Frontal cortex (tissue), 4 donors: ENCODE data around the gene RALGAPA1. TPM values are rescaled to one million over a fixed set of nuclear protein-coding genes. Genes with fewer than 3 reads are reported as not detected.

ENCODE experiments used
- DNase-seq, 2 donors: peaks; one replicate each; pipeline ENCODE4 v3.0.0; 2012; ENCODE audit warnings: low spot score in 2 of 2
- FAIRE-seq: peaks from 2 replicates; lab custom pipeline; 2012; peaks lifted over from hg19 to GRCh38; lab: Jason Lieb, UNC
- total RNA-seq: library from RNA; depleted of rRNA; stranded (reverse); fragments of >200 nt; gene quantifications from one replicate; pipeline ENCODE4 v1.2.3, GENCODE V29; 2014
- donor health status: control.
- donor health status: control.
- donor health status: control.

RALGAPA1 gene
- total RNA-seq, 1 donor from 2014 or later: 150 TPM

DNA sequence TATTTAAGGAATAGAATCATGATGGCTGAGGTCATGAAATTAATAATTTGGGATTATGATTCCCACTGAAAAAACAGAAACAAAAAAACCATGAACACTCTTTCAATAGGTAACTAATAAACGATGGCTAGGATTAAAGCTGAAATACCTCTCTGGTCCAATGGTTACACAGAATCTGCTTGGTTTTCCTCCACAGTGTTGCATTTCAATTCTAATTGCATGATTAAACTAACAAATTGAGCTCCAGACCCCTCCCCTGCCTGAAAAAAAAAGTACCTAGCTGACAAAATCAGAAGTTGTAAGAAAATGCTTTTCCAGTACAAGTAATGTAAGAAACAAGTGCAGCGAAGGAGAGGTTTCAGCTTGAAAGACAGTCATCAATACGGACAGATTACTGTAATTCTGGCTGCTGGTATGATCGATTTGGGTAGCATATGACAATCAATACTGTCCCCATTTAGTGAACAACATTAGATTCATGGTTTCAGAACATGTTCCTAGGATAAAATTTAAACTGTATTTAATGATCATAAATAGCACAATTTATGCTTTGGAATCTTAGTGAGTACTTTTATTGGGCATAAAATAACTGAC is 243.1 kb downstream of the RALGAPA1 start:
- FAIRE-seq: no peak

DNA sequence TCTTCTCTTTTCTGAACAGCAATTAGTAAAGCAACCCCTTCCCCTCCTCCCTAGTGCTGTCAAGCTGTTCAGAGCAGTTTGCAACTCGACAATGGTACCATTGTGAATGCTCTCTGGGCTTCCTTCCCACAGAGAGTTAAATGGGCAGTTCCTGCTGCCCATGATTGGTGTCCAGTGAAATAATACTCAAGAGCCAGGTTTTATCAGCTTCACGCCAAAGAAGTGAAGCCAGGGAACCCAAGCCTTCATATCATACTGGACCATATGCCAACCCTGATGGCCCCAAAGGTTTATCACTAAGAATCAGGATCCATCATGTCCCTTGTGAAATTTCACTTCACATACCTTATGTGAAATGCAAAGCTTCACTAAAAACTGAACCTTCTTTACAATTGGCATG is 250.4 kb downstream of the RALGAPA1 start:
- FAIRE-seq (no peak), DNase-seq (no peak)

More for the DNA sequence above, 243.1 kb downstream of the RALGAPA1 start:
- DNase-seq: no peak

DNA sequence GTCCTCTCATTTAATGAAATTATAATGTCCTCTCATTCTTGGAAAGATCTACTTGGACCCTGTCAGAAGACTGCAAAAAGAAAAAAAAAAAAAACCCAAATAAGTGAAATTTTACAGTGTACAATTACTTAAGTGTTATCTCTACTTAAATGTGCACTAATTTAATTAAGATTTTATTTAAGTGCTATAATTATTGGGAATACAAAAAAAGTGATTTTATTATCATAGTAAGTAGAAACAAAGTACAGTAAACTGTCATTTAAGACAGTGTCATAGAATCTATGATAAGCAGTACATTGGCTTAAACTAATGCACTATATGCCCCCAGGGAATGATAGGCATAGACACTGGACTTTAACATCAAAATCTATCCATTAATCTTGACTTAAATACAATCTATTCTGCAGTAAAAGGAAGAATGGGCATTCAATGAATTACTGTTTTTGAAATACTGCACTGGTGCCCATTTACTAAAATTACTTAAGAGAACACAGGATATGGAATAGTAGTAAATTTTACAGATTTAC is 251.8 kb downstream of the RALGAPA1 start:
- FAIRE-seq: peak; percentile 39
- no peak for DNase-seq

DNA sequence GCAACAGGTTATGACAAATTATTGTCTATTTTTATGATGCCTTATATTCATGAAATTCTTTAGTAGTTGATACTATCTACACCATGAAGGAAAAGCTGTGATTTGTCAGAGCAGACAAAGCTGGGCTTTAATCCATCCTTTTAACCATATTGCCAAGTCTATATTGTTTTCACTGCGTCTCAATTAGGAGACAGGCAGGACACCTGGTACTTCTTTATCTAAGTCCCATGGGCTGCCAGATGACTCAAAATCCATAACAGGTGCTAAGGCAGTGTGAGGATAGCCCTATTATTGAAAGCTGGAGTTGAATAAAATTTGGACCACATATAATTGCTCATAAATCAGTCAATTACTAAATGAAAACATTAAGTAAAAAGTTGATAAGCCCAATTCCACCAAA is 252.5 kb downstream of the RALGAPA1 start:
- FAIRE-seq (no peak), DNase-seq (no peak)

DNA sequence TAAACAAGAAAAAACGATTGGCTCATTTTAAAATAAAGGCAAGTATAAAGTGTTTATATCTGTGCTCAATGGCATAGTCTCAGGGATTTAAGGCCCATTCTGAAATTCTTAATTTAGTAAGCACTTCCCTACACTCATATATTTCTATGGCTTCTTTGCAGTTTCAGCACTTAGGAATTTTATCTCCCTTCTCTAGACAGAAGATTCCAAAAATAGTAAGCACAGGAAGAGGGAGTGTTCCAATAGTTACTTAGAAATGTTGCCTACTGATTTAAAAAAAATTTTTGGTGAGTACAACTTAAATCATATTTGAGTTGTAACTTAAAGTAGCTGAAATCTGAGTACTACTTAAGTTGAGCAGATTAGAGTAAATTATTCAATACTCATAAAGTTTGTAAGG is 255.3 kb downstream of the RALGAPA1 start:
- DNase-seq (no peak), FAIRE-seq (no peak)

DNA sequence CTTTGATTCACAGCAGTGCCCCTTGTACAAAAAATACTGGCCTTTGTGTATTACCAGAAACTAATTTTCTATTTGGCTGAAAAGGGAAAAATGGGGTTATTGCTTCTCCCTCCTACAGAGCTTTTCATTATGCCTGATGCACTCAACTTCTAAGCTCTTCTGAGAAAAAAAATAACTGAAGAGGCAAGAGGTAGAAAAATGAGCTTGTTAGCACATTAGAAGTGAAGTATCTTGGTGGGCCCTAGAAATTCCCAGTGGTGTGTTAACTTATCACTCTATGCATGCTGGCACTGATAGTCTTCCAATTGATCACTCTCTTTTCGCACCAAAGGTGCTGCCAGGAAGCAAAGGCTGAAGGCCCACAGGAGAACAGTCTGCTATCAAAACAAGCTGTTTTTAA is 258.0 kb downstream of the RALGAPA1 start:
- FAIRE-seq: no peak
- DNase-seq: no peak

DNA sequence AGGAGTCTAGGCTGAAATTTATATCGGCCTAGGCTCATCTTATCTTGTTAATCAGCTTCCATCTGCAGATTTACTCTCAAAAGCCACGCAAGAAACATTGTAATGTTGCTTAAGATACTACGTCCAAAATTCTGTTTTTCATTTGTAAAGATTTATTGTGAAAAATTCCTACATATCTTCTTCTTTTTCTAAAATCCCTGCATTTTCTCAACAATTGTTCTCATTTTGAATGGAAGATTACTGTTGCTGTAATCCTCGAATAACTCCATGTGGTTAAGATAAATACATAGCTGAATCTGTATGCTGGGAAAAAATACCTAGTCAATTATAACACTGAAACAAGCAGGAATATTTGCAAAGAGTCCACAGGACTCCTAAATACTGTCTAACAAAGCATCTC is 259.5 kb downstream of the RALGAPA1 start:
- DNase-seq (no peak), FAIRE-seq (no peak)

DNA sequence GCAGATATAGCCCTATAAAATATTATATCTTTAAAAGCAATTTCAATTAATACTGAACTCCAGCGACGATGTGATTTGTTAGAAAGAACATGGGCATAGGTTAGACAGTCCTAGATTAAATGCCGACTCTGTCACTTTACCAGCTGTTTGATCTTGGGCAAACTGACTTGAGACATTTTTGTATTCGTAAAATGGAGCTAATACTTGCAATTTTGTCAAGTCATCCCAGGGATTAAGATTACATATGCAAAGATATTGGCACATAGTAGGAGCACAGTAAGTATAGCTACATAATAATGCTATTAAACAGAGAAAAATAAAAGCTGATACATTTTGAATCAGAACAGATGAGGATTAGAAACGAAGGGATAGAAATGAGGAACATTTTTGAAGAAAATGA is 266.1 kb downstream of the RALGAPA1 start:
- no peak for DNase-seq
- FAIRE-seq: no peak

DNA sequence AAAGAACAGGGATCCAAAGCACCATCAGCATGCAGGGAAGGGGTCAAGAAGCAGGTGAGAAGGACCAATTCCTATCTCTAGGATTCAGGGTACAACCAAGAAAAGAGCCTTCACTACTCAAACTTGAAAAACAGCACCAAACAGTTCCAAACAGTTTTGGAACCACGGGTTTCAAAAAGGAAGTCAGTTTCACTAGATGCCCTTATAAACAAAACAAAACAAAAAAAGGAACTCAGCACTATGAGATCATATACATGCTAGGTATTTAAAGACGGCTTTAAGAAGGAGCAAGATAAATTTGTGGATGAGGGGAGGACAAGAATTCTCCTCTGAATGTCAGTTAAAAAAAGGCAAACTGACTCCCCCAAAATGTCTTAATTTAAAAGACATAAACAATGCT is 269.1 kb downstream of the RALGAPA1 start:
- FAIRE-seq: no peak
- DNase-seq: no peak

DNA sequence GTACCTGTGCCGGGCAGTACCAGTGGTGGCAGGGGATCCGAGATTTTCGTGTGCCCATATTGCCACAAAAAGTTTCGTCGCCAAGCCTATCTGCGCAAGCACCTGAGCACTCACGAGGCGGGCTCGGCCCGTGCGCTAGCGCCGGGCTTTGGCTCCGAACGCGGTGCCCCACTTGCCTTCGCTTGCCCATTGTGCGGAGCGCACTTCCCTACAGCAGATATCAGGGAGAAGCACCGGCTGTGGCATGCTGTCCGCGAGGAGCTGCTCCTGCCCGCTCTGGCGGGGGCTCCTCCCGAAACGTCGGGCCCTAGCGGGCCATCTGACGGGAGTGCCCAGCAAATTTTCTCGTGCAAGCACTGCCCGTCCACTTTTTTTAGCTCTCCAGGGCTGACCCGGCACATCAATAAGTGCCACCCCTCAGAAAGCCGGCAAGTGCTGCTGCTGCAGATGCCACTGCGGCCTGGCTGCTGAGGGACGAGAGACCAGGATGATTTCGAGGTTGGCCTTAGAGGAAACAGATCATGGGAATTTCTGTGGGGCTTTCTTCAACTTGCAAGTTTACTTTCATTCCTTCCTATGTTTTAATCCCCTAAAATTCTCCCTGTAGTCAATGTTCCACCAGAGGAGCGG is 273.5 kb downstream of the RALGAPA1 start:
- no peak for FAIRE-seq
- no peak for DNase-seq

DNA sequence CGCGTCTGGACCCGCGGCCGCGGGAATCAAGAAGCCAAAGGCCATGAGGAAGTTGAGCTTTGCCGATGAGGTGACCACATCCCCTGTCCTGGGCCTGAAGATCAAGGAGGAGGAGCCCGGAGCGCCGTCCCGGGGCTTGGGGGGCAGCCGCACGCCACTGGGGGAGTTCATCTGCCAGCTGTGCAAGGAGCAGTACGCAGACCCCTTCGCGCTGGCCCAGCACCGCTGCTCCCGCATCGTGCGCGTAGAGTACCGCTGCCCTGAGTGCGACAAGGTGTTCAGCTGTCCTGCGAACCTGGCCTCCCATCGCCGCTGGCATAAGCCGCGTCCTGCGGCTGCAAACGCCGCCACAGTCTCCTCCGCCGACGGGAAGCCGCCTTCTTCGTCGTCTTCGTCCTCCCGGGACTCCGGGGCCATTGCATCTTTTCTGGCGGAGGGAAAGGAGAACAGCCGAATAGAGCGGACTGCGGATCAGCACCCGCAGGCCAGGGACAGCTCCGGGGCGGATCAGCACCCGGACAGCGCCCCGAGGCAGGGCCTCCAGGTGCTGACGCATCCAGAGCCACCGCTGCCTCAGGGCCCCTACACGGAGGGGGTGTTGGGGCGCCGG is 274.1 kb downstream of the RALGAPA1 start:
- DNase-seq (peak; percentile 62 to 65), FAIRE-seq (no peak)

DNA sequence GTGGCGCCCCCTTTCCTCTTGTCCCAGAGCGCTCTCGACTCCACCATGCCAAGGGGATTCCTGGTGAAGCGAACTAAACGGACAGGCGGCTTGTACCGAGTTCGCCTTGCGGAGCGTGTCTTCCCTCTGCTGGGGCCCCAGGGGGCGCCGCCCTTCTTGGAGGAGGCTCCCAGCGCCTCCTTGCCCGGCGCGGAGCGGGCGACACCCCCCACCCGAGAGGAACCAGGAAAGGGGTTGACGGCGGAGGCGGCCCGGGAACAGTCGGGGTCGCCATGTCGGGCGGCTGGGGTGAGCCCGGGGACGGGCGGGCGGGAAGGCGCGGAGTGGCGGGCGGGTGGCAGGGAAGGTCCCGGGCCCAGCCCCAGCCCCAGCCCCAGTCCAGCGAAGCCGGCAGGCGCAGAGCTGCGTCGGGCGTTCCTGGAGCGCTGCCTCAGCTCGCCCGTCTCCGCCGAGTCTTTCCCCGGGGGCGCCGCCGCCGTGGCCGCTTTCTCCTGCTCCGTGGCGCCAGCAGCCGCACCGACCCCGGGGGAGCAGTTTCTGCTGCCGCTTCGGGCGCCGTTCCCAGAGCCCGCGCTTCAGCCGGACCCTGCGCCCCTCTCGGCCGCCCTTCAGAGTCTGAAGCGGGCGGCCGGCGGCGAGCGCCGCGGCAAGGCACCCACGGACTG is 274.8 kb downstream of the RALGAPA1 start:
- DNase-seq (peak in 1 of 2 donors; percentile 22), FAIRE-seq (no peak)

DNA sequence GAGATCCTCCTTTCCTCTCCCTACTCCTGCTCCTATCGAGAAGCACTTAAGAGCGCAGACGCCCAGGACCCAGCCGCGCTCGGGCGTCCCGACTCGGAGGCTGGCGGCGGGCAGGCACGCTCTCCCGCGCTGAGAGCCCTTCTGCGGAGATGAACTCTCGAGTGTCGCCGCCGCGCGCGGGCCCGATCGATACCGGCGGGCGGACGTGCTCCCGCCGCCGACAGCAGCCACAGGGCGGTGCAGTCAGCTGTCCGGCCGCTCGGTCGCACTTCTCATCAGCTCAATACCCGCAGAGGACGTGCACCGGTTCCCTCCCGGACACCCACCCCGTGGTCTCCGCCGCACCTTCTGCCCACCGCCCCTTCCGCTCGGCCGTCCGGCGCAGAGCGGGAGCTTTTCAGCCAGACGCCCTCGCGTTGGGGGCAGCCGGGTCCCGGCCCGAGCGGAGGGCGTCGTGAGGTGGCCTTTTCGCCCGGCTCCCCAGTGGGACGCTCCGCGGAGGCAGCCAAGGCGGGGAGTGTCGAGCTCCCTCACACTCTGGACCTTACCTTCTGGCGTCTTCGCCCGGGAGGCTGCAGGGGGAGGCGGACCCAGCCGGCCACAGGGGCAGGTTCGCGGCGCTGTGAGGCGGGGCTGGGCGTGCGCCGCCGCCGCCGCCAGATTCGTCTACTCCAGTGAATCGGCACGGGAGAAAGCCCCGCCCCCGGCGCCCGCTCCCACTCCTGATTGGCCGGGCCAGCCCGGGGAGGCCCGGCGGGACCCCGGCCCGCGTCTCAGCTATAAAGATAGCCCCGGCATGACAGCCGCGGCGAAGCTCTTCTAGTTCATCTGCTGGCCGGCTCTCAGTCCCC is 275.5 kb downstream of the RALGAPA1 start, which contains the start of gene INSM2:
TSS of gene INSM2 (plus strand) at position 808 of the 851 bp plus-strand sequence. CDS start 89 bp downstream, outside the sequence.
- no peak for FAIRE-seq
- peak; percentile 46 to 48 for DNase-seq

DNA sequence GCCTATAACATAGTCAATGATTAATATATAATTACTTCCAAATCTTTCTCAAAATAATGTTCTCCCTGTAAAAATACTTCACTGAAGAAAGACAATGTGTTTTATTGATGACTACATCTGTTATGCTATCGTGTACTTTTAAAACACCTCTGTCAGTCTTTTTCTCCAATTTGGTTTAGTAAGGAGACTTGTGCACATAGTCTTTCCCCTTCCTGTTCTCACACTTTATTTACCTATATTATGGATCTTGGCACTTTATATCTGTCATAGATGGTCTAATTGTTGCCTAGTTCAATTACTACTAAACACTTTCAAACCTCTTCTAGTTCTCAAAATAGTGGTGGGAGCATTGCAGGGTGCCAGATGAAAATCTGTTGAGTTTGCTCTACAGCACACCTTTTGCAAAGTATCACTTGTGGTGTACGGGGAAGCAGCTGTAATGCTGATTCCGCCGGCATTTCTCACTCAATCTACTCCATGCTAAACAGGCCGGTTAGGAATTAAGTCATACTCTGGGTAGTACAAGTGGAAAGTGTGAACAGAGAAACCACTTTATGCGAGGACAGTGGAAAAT is 276.2 kb downstream of the RALGAPA1 start:
- DNase-seq: no peak
- FAIRE-seq: no peak

DNA sequence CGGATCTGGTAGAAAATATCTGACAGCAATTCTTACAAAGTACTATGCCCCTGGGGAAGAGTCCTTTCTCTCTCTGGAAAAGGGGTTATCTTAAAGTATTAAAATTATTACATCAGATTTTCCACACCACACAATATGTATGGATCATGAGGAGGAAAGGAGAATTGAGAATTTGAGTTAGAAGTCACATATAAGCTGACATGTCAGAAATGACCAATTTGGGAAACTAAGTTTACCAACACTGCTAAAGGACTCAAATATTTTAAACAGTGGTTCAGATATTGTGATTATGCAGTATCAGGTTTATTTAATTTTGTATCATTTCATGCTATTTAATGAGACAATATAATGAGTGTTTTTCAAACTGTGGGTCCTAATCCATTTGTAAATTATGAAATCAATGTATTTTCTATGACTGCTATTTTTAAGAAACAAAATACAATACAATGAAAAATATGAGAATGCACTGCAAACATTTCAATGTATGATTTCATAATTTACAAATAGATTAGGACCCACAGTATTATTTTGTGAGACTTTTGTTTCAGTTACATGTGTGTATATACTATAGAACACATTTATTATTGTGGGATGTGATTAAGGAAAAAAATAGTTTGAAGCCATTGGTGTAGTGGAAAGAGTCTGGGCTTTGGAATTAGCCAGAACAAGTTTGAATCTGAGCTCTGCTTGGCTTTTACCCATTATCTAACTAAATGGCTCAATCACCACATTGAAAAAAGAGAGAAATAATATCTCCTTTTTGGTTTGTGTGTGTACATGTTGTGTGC is 276.9 kb downstream of the RALGAPA1 start:
- peak; percentile 19 for FAIRE-seq
- no peak for DNase-seq

DNA sequence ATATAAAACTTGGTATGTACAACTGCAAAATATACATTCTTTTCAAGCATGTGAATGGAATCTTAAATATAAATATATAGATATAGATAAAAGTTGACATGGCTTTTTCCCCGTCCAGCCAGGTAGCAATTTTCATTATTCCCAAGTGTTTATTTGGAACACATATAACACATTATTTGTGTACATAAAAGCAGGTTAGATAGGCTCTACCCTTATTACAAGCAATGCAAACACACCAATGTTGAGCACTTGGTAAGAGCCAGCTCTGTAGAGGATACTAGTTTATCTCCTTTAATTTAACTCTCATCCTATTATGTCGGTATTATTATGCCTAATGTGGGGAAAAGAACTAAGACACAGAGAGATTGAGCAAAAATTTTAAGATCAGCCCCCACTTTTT is 282.1 kb downstream of the RALGAPA1 start:
- FAIRE-seq: no peak
- no peak for DNase-seq

DNA sequence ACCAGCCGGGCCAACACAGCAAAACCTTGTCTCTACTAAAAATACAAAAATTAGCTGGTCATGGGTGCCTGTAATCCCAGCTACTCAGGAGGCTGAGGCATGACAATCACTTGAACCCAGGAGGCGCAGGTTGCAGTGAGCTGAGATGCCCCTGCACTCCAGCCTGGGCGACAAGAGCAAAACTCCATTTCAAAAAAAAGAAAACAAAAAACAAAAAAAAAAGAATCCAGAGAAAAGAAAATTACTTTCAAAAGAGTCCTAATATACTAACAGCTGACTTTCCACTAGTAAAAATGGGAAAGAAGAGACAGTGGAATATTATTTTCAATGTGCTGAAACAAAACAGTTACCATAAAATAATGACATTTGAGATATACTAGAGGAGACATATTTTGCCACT is 283.4 kb downstream of the RALGAPA1 start:
- DNase-seq (no peak), FAIRE-seq (no peak)

DNA sequence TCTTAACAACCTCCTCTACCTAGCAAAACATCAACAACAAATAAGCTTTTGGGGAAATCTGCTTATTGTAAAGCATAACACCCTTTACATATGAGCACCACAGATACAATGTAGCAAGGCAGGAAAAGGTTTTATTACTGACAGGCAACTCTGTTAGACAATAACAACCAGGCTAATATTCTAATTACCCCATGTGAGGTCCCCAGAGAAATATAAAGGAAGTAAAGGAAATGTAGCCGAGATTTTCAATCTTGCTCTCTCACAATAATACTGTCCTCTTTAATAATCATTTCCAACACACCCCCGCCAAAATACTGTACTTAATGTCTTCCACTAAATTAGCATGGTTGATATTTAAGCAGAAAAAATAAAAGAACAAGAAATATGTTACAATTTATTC is 289.1 kb downstream of the RALGAPA1 start:
- FAIRE-seq: no peak
- no peak for DNase-seq

DNA sequence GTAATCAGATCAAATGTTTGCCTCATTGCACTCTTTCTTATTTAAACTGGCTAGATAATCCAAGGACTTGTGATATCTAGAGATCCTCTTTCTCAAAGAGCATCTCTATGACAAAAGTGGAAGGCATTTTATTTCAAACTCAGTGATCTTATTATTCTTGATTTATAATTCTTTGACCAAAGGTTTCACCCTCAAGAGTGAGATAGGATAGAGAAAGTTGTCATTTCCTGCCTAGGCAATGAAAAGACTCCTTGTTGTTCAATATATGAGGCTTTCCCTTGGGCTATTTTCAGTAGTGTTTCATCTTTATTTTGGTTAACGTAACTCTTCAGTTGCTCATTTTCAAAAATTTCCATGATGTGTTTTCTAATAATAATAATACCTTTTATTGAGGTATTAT is 293.2 kb downstream of the RALGAPA1 start:
- DNase-seq (no peak), FAIRE-seq (no peak)
